Neural cell (in vitro differentiated cells): ENCODE data around the gene TMEFF2. TPM values are rescaled to one million over a fixed set of nuclear protein-coding genes. Genes with fewer than 3 reads are reported as not detected.

ENCODE experiments used
- H2AFZ ChIP-seq: fragments of 200-600, 300-800 bp; sonication (generic), shearing (Covaris generic); 2 replicates; pipeline ENCODE4 v1.6.0; 2014; ENCODE audit warnings: low read depth, mild to moderate bottlenecking, antibody characterized with exemption, low read length, moderate library complexity
- H3F3A ChIP-seq: fragments of 200-600 bp; shearing (Covaris generic); 2 replicates; pipeline ENCODE4 v1.6.1; 2016; ENCODE audit warnings: mild to moderate bottlenecking, moderate library complexity, mixed read lengths, antibody characterized with exemption, low read length; ENCODE audit not compliant: insufficient read depth, poor library complexity, severe bottlenecking
- H3K27ac ChIP-seq: fragments of 200-600, 300-800 bp; sonication (generic), shearing (Covaris generic); 2 replicates; pipeline ENCODE4 v1.5.1; 2014; ENCODE audit warnings: mild to moderate bottlenecking, low read length, moderate library complexity
- H3K27me3 ChIP-seq: fragments of 300-800, 200-600 bp; sonication (generic), shearing (Covaris generic); 2 replicates; pipeline ENCODE4 v1.6.0; 2014; ENCODE audit warnings: mild to moderate bottlenecking, low read depth, low read length, moderate library complexity; ENCODE audit not compliant: insufficient read depth
- H3K36me3 ChIP-seq: fragments of 300-800, 200-600 bp; sonication (generic), shearing (Covaris generic); 2 replicates; pipeline ENCODE4 v1.5.1; 2014; ENCODE audit warnings: mild to moderate bottlenecking, antibody characterized with exemption, low read length, moderate library complexity; ENCODE audit not compliant: insufficient read depth
- H3K4me2 ChIP-seq: fragments of 300-800, 200-600 bp; sonication (generic), shearing (Covaris generic); 2 replicates; pipeline ENCODE4 v1.6.0; 2014; ENCODE audit warnings: mild to moderate bottlenecking, low read length
- H3K4me3 ChIP-seq: fragments of 300-800, 200-600 bp; sonication (generic), shearing (Covaris generic); 2 replicates; pipeline ENCODE4 v1.5.1; 2014; ENCODE audit warnings: mild to moderate bottlenecking, low read length, moderate library complexity
- H3K79me2 ChIP-seq: fragments of 200-600 bp; shearing (Covaris generic); replicated peaks from 2 replicates; pipeline ENCODE4 v1.6.0; 2014; ENCODE audit warnings: mild to moderate bottlenecking, low read length, moderate library complexity; ENCODE audit not compliant: insufficient read depth
- H3K9ac ChIP-seq: fragments of 300-800, 200-600 bp; sonication (generic), shearing (Covaris generic); 2 replicates; pipeline ENCODE4 v1.6.1; 2016; ENCODE audit warnings: mild to moderate bottlenecking, low read length, mixed read lengths
- H3K9me2 ChIP-seq: fragments of 200-600 bp; shearing (Covaris generic); 2 replicates; pipeline ENCODE4 v1.6.1; 2016; ENCODE audit warnings: mild to moderate bottlenecking, low read length, mixed read lengths; ENCODE audit not compliant: insufficient read depth
- H3K9me3 ChIP-seq: fragments of 200-600, 300-800 bp; sonication (generic), shearing (Covaris generic); 2 replicates; pipeline ENCODE4 v1.6.1; 2016; ENCODE audit warnings: mild to moderate bottlenecking, mixed run types, low read length, moderate library complexity, mixed read lengths
- H4K20me1 ChIP-seq: fragments of 200-600 bp; shearing (Covaris generic); 2 replicates; pipeline ENCODE4 v1.6.1; 2016; ENCODE audit warnings: mild to moderate bottlenecking, mixed run types; ENCODE audit not compliant: insufficient read depth
- CTCF ChIP-seq: fragments of 450-650 bp; IDR thresholded peaks from 2 replicates; pipeline ENCODE4 v1.5.1; 2014; ENCODE audit warnings: antibody characterized with exemption, mild to moderate bottlenecking, moderate library complexity; ENCODE audit not compliant: poor library complexity, severe bottlenecking
- EP300 ChIP-seq: fragments of 450-650 bp; conservative IDR thresholded peaks from 2 replicates; pipeline ENCODE4 v1.6.1; 2014; ENCODE audit warnings: antibody characterized with exemption, mild to moderate bottlenecking, moderate library complexity; ENCODE audit not compliant: poor library complexity, severe bottlenecking
- EZH2 ChIP-seq: fragments of 200-600, 300-800 bp; shearing (Covaris generic), sonication (generic); IDR thresholded peaks from 2 replicates; pipeline ENCODE4 v1.6.1; 2014; ENCODE audit warnings: antibody characterized with exemption, low read length, borderline replicate concordance, mild to moderate bottlenecking; ENCODE audit not compliant: insufficient read depth, poor library complexity, severe bottlenecking
- MXI1 ChIP-seq: fragments of 450-650 bp; conservative IDR thresholded peaks from 2 replicates; pipeline ENCODE4 v1.6.1; 2014; ENCODE audit warnings: antibody characterized with exemption, mild to moderate bottlenecking; ENCODE audit not compliant: poor library complexity, severe bottlenecking
- POLR2AphosphoS5 ChIP-seq: IDR thresholded peaks from 2 replicates; pipeline ENCODE4 v1.6.1; 2012
- RAD21 ChIP-seq: fragments of 450-650 bp; conservative IDR thresholded peaks from 2 replicates; pipeline ENCODE4 v1.6.1; 2014; ENCODE audit warnings: antibody characterized with exemption, mild to moderate bottlenecking, moderate library complexity
- REST ChIP-seq: IDR thresholded peaks from 2 replicates; pipeline ENCODE4 v1.6.1; 2012; ENCODE audit warnings: borderline replicate concordance
- SMC3 ChIP-seq: fragments of 450-650 bp; conservative IDR thresholded peaks from 2 replicates; pipeline ENCODE4 v1.6.1; 2014; ENCODE audit warnings: antibody characterized with exemption, mild to moderate bottlenecking, moderate library complexity; ENCODE audit not compliant: poor library complexity
- TAF1 ChIP-seq: IDR thresholded peaks from 2 replicates; pipeline ENCODE4 v1.6.1; 2012; ENCODE audit warnings: low read depth
- polyA plus RNA-seq: library from polyadenylated mRNA; depleted of rRNA; stranded (reverse); fragments of >200 nt; gene quantifications from 2 replicates; pipeline ENCODE4 v1.2.3, GENCODE V29; 2014

Gene TMEFF2
- polyA plus RNA-seq, 1 donor from 2014 or later: 24.6 TPM

DNA sequence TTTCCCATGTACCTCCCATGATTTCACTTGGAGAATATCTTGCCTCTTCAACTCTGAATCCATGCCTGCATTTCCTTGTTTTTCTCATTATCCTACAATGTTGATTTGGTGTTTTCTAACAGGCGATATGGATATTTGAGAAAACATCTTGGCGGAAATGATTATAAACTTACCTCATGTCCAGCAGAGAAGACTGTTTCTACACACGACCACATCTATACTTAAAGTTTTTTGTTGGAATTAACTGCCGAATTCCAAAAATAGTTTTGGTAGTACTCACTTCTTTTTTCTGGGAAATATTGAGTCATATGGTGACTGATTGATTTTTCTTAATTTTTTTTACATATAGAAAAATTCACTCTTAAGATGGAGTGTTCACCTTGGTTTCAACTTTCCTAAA is 41.4 kb upstream of the TMEFF2 start:
- Histone ChIP-seq H3K27ac (no peak overlapping the region), H3K36me3 (no peaks in the 10 kb centered on the region), H3K4me3 (no peak overlapping the region), H3K27me3 (no peaks in the 10 kb centered on the region), H3K9me3 (no peaks in the 10 kb centered on the region), H3K9ac (no peak overlapping the region), H3K79me2 (no peaks in the 10 kb centered on the region), H2AFZ (no peak overlapping the region), H3K4me2 (no peak overlapping the region), H3F3A (no peaks in the 10 kb centered on the region), H3K9me2 (no peaks in the 10 kb centered on the region), H4K20me1 (no peaks in the 10 kb centered on the region)
- TF ChIP-seq TAF1: no peak
- no peak for TF ChIP-seq POLR2AphosphoS5
- TF ChIP-seq RAD21: no peak
- TF ChIP-seq CTCF: no peak
- TF ChIP-seq REST: no peak
- TF ChIP-seq MXI1: no peak

- no peaks in the 10 kb centered on the region for H3K9me3 ChIP-seq
- H3F3A ChIP-seq: no peaks in the 10 kb centered on the region
- H3K4me2 ChIP-seq: no peak overlapping the region
- no peak overlapping the region for H2AFZ ChIP-seq
- H3K36me3 ChIP-seq: no peaks in the 10 kb centered on the region
- H3K79me2 ChIP-seq: no peaks in the 10 kb centered on the region
- no peak overlapping the region for H3K9ac ChIP-seq
- H3K4me3 ChIP-seq: no peak overlapping the region
- H3K27me3 ChIP-seq: no peaks in the 10 kb centered on the region
- no peak for TF ChIP-seq CTCF
- TF ChIP-seq TAF1: no peak
- TF ChIP-seq RAD21: no peak
- TF ChIP-seq POLR2AphosphoS5: no peak
- TF ChIP-seq EZH2: no peak
- TF ChIP-seq MXI1: no peak
- TF ChIP-seq EP300: no peak
- no peak for TF ChIP-seq SMC3
- no peak for TF ChIP-seq REST
- H4K20me1 ChIP-seq: no peaks in the 10 kb centered on the region
- no peak overlapping the region for H3K27ac ChIP-seq
- H3K9me2 ChIP-seq: no peaks in the 10 kb centered on the region
These were observed 36.2 kb upstream of the TMEFF2 start for GRCh38 chr2:192230889-192231453.
